ENCODE results near the gene NFAM1. TPM values are rescaled to one million over a fixed set of nuclear protein-coding genes. Genes with fewer than 3 reads are reported as not detected.

NFAM1 gene
- total RNA-seq, 4 donors from 2014 or later = 0.70 to 3.1 (median 0.97) TPM

- Histone ChIP-seq H3K9me3 (no peaks in the 10 kb centered on the region), H3K4me3 (no peak overlapping the region), H3K27ac (no peak overlapping the region), H3K27me3 (no peaks in the 10 kb centered on the region), H3K36me3 (no peaks in the 10 kb centered on the region), H3K4me1 (peaks cover 22% of the 10 kb centered on the region)
- DNase-seq (ENCODE audit: low spot score in 2 of 2) = no peak
- TF ChIP-seq POLR2AphosphoS5 (IDR thresholded peaks at IDR 0.05) (no peak), EP300 (IDR thresholded peaks at IDR 0.05) (no peak), CTCF (IDR thresholded peaks at IDR 0.05) (no peak), POLR2A (IDR thresholded peaks at IDR 0.05) (no peak)
- WGBS = 83% methylated on average over 6 of the region's 6 CpGs
Observed at GRCh38 chr22:42387631-42388030, 44.6 kb downstream of the NFAM1 start.

GRCh38 chr22:42385696-42386095 is 46.5 kb downstream of the NFAM1 start:
- Histone ChIP-seq H3K4me3 (no peak overlapping the region), H3K27ac (no peak overlapping the region), H3K4me1 (peaks cover 22% of the 10 kb centered on the region), H3K9me3 (no peaks in the 10 kb centered on the region), H3K36me3 (no peaks in the 10 kb centered on the region), H3K27me3 (no peaks in the 10 kb centered on the region)
- no peak for DNase-seq (ENCODE audit: low spot score in 2 of 2)
- 38% methylated on average over 8 of the region's 8 CpGs for WGBS
- no peak for TF ChIP-seq EP300 (IDR thresholded peaks at IDR 0.05)
- TF ChIP-seq POLR2A (IDR thresholded peaks at IDR 0.05) = no peak
- no peak for TF ChIP-seq CTCF (IDR thresholded peaks at IDR 0.05)
- no peak for TF ChIP-seq POLR2AphosphoS5 (IDR thresholded peaks at IDR 0.05)

GRCh38 chr22:42384506-42384905 is 47.7 kb downstream of the NFAM1 start:
- Histone ChIP-seq H3K27me3 (no peaks in the 10 kb centered on the region), H3K36me3 (no peaks in the 10 kb centered on the region), H3K9me3 (no peaks in the 10 kb centered on the region), H3K4me3 (no peak overlapping the region), H3K27ac (no peak overlapping the region), H3K4me1 (peaks cover 14% of the 10 kb centered on the region)
- DNase-seq (ENCODE audit: low spot score in 2 of 2) = no peak
- WGBS = 92% methylated on average over 5 of the region's 5 CpGs
- TF ChIP-seq POLR2A (IDR thresholded peaks at IDR 0.05) (no peak), CTCF (IDR thresholded peaks at IDR 0.05) (no peak), POLR2AphosphoS5 (IDR thresholded peaks at IDR 0.05) (no peak)

GRCh38 chr22:42383851-42384417 is 48.3 kb downstream of the NFAM1 start:
- no peak for TF ChIP-seq CTCF (IDR thresholded peaks at IDR 0.05)
- WGBS = 90% methylated on average over 7 of the region's 7 CpGs

GRCh38 chr22:42383287-42383686 is 48.9 kb downstream of the NFAM1 start:
- DNase-seq (ENCODE audit: low spot score in 2 of 2) = no peak
- Histone ChIP-seq H3K4me3 (no peak overlapping the region), H3K9me3 (no peaks in the 10 kb centered on the region), H3K36me3 (no peaks in the 10 kb centered on the region), H3K27ac (no peak overlapping the region), H3K4me1 (peaks cover 6% of the 10 kb centered on the region), H3K27me3 (no peaks in the 10 kb centered on the region)
- WGBS = no CpG with 5 or more reads among the region's 5 CpGs
- TF ChIP-seq POLR2A (IDR thresholded peaks at IDR 0.05) (no peak), POLR2AphosphoS5 (IDR thresholded peaks at IDR 0.05) (no peak), EP300 (IDR thresholded peaks at IDR 0.05) (no peak), CTCF (IDR thresholded peaks at IDR 0.05) (no peak)

More at GRCh38 chr22:42383851-42384417, 48.3 kb downstream of the NFAM1 start:
- no peak for DNase-seq (ENCODE audit: low spot score in 2 of 2)
- no peaks in the 10 kb centered on the region for H3K9me3 ChIP-seq
- H3K27me3 ChIP-seq = no peaks in the 10 kb centered on the region
- H3K27ac ChIP-seq = no peak overlapping the region
- H3K36me3 ChIP-seq = no peaks in the 10 kb centered on the region
- H3K4me1 ChIP-seq = peaks cover 11% of the 10 kb centered on the region
- H3K4me3 ChIP-seq = no peak overlapping the region
